ENCODE data around the gene USP15. TPM values are rescaled to one million over a fixed set of nuclear protein-coding genes. Genes with fewer than 3 reads are reported as not detected.

The USP15 gene
- total and polyA plus RNA-seq, 2 of the 8 experiments (the other 6 are each of a cell fraction or from before 2014, with no cell fraction given): 12.7 to 38.6 TPM

GRCh38 chr12:62272936-62273552 lies 12.8 kb downstream of the USP15 start (continued):
- TF ChIP-seq EZH2 (IDR thresholded peaks at IDR 0.05; ENCODE audit: low read depth, low read length, severe bottlenecking) (no peak), POU5F1 (IDR thresholded peaks at IDR 0.05; ENCODE audit: low read depth, low read length) (no peak), TCF12 (IDR thresholded peaks at IDR 0.05; ENCODE audit: low read depth, low read length) (no peak), NANOG (IDR thresholded peaks at IDR 0.05; ENCODE audit: insufficient read depth, low read depth, low read length, poor library complexity, severe bottlenecking) (no peak), HDAC2 (IDR thresholded peaks at IDR 0.05; ENCODE audit: borderline replicate concordance in 1 of 2, low read depth in 2 of 2, low read length in 2 of 2) (no peak), SIN3A (conservative IDR thresholded peaks at IDR 0.05 in 1 of 2, IDR thresholded peaks at IDR 0.05 in 1 of 2; ENCODE audit: low read depth in 1 of 2, low read length in 2 of 2) (no peak), SUZ12 (IDR thresholded peaks at IDR 0.05; ENCODE audit: low read length) (no peak), SP1 (IDR thresholded peaks at IDR 0.05; ENCODE audit: low read depth, low read length) (no peak)

Data from H1 (cell line).